Mucosa of descending colon (tissue), 3 donors: Measurements from ENCODE around the gene GJB3. TPM values are rescaled to one million over a fixed set of nuclear protein-coding genes. Genes with fewer than 3 reads are reported as not detected.
A peak's percentile ranks its signal among the peaks of the same experiment; 100 is the strongest.

Source experiments
- ATAC-seq: fragments of 200-7000 bp; cut with Tn5 transposase; one replicate; pipeline ENCODE4 v1.9.1; 2020; ENCODE audit warnings: mild to moderate bottlenecking, moderate library complexity
- DNase-seq, 3 donors: peaks; one replicate each; pipeline ENCODE4 v3.0.0-alpha.2; 2020
- H3K36me3 ChIP-seq: fragments of 200-600 bp; one replicate; pipeline ENCODE4 v1.8.0; 2021; ENCODE audit warnings: low read depth, mild to moderate bottlenecking
- H3K4me1 ChIP-seq: fragments of 200-600 bp; one replicate; pipeline ENCODE4 v1.8.0; 2021; ENCODE audit warnings: low read depth, mild to moderate bottlenecking
- H3K4me3 ChIP-seq: fragments of 200-600 bp; one replicate; pipeline ENCODE4 v1.8.0; 2021; ENCODE audit warnings: mild to moderate bottlenecking
- H3K9me3 ChIP-seq: fragments of 200-600 bp; one replicate; pipeline ENCODE4 v1.8.0; 2021; ENCODE audit warnings: mild to moderate bottlenecking
- intact Hi-C, 2 donors: fragments of 100-400 bp; cut with DNase I in 1 of 2; cut with micrococcal nuclease in 1 of 2; formaldehyde crosslinking; loops; one replicate each; pipeline versions ENCODE4 v1.11.0 to v1.11.1; 2022; cut with DNase I, micrococcal nuclease
- total RNA-seq, 3 donors: library from RNA; stranded (reverse); fragmentation: NEBNext Ultra II Directional in 2 of 3; extraction: Animal tissue kit (Norgen Biotek cat#: 25700) in 2 of 3; gene quantifications; one replicate each; pipeline versions ENCODE4 v1.2.1 to v1.2.4, GENCODE V29; 2021 to 2023
- TF ChIP-seq, protein P1 (sequence below): fragments of 200-600 bp; IDR thresholded peaks from one replicate; pipeline ENCODE4 v1.8.0; 2022; ENCODE audit warnings: antibody characterized with exemption, mild to moderate bottlenecking
- donor health status: DM: no; HTN: no; CAD: no; lungs with moderate emphysema.
- donor health status: DM: no; HTN: no; CAD: no.
- donor health status: DM: no; HTN: yes; CAD: no.

GJB3 gene
- total RNA-seq, 3 donors from 2014 or later, result 2.7 to 6.1 (median 4.5) TPM

DNA sequence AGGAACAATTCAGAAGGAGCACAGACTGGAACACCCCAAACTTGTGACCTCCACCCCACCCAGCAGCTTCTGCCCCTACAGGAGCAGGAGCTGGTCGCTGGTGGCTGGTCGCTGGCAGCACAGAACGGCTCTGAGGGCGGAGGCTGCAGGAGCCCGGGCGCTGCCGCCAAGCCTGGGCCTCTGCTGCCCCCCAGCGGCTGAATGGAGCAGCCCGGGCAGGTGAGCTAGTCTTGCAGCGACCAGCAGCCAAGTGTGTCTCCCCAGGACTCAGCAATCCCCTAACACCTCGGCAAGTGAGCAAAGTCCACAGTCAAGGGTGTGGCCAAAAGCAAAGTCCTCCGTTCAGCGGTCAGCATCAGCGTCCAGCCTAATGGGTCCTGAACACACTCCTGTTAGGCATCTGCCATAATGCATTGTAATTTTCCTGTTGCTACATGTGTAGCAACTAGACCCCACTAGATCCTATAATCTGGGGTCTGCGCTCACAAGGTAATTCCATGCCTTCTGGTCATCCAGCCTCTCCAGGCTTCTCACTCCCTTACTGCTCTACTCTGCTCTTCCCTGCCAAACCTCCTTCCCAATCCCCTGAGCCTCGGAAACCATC lies 38.2 kb upstream of the GJB3 start:
- H3K9me3 ChIP-seq, result no peaks in the 10 kb centered on the region
- DNase-seq (peak; percentile 74 to 91 (median 87)), ATAC-seq (peak; percentile 96)
- H3K4me1 ChIP-seq, result no peaks in the 10 kb centered on the region
- intact Hi-C loops, result loop anchor here in 1 of 2 donors (2.0 kb wide), 1 partner anchor 282 kb away; no protein-coding TSS in a partner anchor
- TF ChIP-seq, protein P1, sequence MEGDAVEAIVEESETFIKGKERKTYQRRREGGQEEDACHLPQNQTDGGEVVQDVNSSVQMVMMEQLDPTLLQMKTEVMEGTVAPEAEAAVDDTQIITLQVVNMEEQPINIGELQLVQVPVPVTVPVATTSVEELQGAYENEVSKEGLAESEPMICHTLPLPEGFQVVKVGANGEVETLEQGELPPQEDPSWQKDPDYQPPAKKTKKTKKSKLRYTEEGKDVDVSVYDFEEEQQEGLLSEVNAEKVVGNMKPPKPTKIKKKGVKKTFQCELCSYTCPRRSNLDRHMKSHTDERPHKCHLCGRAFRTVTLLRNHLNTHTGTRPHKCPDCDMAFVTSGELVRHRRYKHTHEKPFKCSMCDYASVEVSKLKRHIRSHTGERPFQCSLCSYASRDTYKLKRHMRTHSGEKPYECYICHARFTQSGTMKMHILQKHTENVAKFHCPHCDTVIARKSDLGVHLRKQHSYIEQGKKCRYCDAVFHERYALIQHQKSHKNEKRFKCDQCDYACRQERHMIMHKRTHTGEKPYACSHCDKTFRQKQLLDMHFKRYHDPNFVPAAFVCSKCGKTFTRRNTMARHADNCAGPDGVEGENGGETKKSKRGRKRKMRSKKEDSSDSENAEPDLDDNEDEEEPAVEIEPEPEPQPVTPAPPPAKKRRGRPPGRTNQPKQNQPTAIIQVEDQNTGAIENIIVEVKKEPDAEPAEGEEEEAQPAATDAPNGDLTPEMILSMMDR, result peak; percentile 92
- no peak overlapping the region for H3K4me3 ChIP-seq
- no peaks in the 10 kb centered on the region for H3K36me3 ChIP-seq

DNA sequence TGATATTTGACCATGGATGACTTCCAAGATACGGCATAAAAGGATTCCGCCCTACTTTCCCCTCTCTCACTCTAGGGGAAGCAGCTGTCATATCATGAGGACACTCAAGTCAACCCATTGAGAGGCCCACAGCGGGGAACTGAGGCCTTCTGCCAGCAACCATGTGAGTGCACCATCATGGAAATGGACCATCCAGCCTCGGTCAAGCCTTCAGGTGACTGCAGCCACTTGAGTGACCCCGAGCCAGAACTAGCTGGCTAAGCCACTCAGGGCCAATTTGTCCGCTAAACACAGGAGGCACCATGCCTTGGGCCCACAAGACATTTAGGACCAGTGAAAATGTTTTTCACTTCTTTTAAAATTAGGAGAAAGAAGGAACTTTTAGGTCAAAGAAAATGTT lies 37.2 kb upstream of the GJB3 start:
- intact Hi-C loops, result loop anchor here in 1 of 2 donors (2.0 kb wide), 1 partner anchor 283 kb away; no protein-coding TSS in a partner anchor

DNA sequence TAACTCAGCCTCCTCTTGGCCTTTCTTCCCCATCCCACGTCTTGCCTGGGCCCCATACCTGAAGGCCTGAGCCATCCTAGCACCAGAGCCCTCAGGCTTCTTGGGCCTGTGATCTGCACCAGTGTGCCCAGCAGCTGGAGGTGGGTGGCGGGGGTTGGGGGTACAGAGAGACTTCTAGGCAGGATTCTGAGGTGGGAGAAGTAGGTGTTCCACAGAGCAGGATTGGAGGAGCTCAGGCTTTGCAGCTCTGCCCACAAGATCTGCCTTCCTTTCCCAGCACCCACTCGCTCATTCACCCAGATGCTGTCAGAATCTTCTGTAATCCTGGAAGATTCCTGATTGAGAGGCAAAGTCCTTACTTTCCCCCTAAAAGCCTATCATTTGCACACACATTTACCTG lies 36.2 kb upstream of the GJB3 start:
- intact Hi-C loops, result loop anchor here in 1 of 2 donors (5.0 kb wide), 1 partner anchor 1108 kb away; no protein-coding TSS in a partner anchor
- Histone ChIP-seq H3K4me3 (no peak overlapping the region), H3K36me3 (no peaks in the 10 kb centered on the region), H3K9me3 (no peaks in the 10 kb centered on the region), H3K4me1 (no peaks in the 10 kb centered on the region)
- DNase-seq (no peak), ATAC-seq (no peak)
- TF ChIP-seq, protein P1, result no peak

More for the DNA sequence above, 37.2 kb upstream of the GJB3 start:
- Histone ChIP-seq H3K9me3 (no peaks in the 10 kb centered on the region), H3K36me3 (no peaks in the 10 kb centered on the region), H3K4me1 (no peaks in the 10 kb centered on the region), H3K4me3 (no peak overlapping the region)
- ATAC-seq (no peak), DNase-seq (no peak)
- TF ChIP-seq, protein P1, result no peak

DNA sequence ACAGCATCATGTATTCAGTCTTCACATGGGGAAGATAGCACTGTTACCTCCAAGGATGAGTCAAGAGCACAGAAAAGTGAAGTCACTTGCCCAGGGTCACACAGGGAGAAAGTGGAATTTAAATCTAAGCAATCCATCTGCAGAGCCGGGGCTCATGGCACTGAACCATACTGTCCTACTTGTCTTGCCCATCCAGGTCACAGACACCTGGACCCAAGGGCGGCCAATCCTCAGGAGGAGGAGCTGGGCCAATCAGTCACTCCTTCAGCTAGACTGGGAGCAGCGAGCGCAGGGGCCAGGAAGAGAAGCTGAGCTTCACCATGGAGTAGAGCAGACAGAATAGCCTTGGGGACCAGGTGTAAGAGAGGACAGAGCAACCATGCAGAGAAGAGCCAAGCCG lies 35.3 kb upstream of the GJB3 start:
- TF ChIP-seq, protein P1, result no peak
- H3K4me1 ChIP-seq, result no peaks in the 10 kb centered on the region
- intact Hi-C loops, result loop anchor here in 1 of 2 donors (5.0 kb wide), 1 partner anchor 1108 kb away; no protein-coding TSS in a partner anchor
- H3K9me3 ChIP-seq, result no peaks in the 10 kb centered on the region
- no peaks in the 10 kb centered on the region for H3K36me3 ChIP-seq
- H3K4me3 ChIP-seq, result no peak overlapping the region
- DNase-seq (no peak), ATAC-seq (no peak)

DNA sequence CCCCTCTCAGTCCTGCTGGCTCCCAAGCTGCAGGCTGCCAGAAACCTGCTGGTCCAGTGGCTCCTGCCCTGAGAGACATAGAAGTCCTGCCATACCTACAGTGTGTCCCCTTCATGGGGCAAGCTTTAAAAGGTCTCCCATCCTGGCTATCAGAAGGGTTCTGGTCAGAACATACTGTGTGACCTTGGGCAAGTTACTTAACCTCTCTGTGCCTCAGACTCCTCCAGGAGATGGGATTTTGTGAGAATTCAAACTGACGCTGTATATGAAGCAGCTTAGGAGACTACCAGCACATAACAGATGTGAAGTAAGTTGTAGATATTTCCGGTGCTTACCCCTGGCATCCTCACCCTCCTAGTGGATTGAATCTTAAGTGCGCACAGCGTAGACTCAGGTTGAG lies 34.9 kb upstream of the GJB3 start:
- Histone ChIP-seq H3K4me3 (no peak overlapping the region), H3K4me1 (no peaks in the 10 kb centered on the region), H3K36me3 (no peaks in the 10 kb centered on the region), H3K9me3 (no peaks in the 10 kb centered on the region)
- intact Hi-C loops, result loop anchor here in 1 of 2 donors (5.0 kb wide), 1 partner anchor 1109 kb away; no protein-coding TSS in a partner anchor
- TF ChIP-seq, protein P1, result no peak
- no peak for DNase-seq
- ATAC-seq, result no peak
